ENCODE data around the gene KLHL35.

Gene KLHL35

DNA sequence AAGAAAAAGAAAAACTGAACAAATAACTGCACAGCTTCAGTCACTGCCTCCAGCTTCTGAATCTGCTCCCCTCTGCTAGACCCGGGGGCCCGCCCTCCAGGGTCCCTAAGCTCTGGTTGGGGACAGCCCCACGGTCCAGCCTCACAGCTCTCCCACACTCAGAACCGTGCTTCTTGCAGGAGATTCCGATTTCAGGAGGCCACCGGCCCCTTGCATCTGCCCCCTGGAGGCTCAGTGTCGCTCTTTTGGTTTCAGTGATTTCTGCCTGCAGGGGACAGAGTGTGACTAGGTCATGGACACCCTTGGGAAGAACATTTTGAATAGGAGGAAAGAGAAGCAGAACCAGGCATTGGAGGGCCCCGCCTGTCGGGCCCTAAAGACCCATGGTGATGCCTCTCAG is 56.8 kb downstream of the KLHL35 start:
- H3K4me3 ChIP-seq (ENCODE audit: low read length): no peak overlapping the region
- H3K36me3 ChIP-seq (ENCODE audit: insufficient read depth, low read length): no peaks in the 10 kb centered on the region
- no peaks in the 10 kb centered on the region for H3K9me3 ChIP-seq (ENCODE audit: low read length)
- no peaks in the 10 kb centered on the region for H3K4me1 ChIP-seq (ENCODE audit: insufficient read depth, low read length)
- no peak overlapping the region for H2AFZ ChIP-seq (ENCODE audit: low read depth, low read length)
- peaks cover 2% of the 10 kb centered on the region for H3K27me3 ChIP-seq (ENCODE audit: insufficient read depth, low read length)

DNA sequence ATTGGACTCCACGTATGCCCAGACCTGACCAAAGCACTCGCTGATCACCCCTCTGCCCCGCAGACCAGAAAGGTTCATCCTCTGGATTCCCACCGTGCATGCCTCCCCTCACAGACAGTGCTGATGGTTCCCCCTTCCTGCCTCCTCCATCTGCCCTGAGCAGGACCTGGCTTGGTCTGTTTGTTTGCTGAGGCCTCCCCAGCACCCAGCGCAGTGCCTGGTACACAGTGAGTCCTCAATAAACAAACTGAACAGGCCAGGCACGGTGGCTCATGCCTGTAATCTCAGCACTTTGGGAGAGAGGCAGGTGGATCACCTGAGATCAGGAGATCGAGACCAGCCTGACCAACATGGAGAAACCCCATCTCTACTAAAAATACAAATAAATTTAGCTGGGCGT is 57.4 kb downstream of the KLHL35 start:
- H3K27me3 ChIP-seq (ENCODE audit: insufficient read depth, low read length): peaks cover 2% of the 10 kb centered on the region
- H3K4me3 ChIP-seq (ENCODE audit: low read length): no peak overlapping the region
- H2AFZ ChIP-seq (ENCODE audit: low read depth, low read length): no peak overlapping the region
- H3K4me1 ChIP-seq (ENCODE audit: insufficient read depth, low read length): no peaks in the 10 kb centered on the region
- no peaks in the 10 kb centered on the region for H3K36me3 ChIP-seq (ENCODE audit: insufficient read depth, low read length)
- no peaks in the 10 kb centered on the region for H3K9me3 ChIP-seq (ENCODE audit: low read length)

DNA sequence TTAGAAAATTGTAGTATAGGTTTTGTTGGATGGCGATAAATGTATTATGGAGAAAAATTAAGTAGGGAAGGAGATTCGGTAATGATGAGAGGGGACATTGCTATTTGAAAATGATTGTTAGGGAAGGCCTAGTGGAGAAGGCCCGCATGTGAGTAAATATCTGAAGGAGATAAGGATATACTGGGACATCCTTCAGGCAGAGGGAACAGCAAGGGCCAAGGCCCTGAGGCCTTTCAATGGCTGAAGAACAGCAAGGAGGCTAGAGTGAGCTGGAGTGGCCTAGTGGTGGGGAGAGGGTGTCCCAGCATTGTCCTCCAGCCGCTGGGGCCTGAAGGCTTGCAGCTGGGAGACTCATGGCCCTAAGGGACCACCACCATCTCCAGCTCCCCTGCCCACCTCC is 58.4 kb downstream of the KLHL35 start:
- H3K36me3 ChIP-seq (ENCODE audit: insufficient read depth, low read length): no peaks in the 10 kb centered on the region
- H3K4me1 ChIP-seq (ENCODE audit: insufficient read depth, low read length): no peaks in the 10 kb centered on the region
- no peak overlapping the region for H3K4me3 ChIP-seq (ENCODE audit: low read length)
- no peaks in the 10 kb centered on the region for H3K9me3 ChIP-seq (ENCODE audit: low read length)
- H3K27me3 ChIP-seq (ENCODE audit: insufficient read depth, low read length): no peaks in the 10 kb centered on the region
- no peak overlapping the region for H2AFZ ChIP-seq (ENCODE audit: low read depth, low read length)

DNA sequence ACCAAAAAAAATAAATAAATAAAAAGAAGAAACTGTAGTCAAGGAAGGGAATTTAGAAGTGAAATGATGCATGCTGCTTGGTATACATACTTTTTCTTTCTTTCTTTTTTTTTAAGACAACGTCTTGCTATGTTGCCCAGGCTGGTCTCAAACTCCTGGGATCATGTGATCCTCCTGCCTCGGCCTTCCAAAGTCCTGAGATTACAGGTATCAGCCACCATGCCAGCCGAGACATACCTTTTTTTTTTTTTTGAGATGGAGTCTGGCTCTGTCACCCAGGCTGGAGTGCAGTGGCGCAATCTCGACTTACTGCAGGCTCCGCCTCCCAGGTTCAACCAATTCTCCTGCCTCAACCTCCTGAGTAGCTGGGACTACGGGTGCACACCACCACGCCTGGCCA is 59.8 kb downstream of the KLHL35 start:
- H3K9me3 ChIP-seq (ENCODE audit: low read length): no peaks in the 10 kb centered on the region
- H2AFZ ChIP-seq (ENCODE audit: low read depth, low read length): no peak overlapping the region
- no peaks in the 10 kb centered on the region for H3K4me1 ChIP-seq (ENCODE audit: insufficient read depth, low read length)
- H3K4me3 ChIP-seq (ENCODE audit: low read length): no peak overlapping the region
- H3K36me3 ChIP-seq (ENCODE audit: insufficient read depth, low read length): no peaks in the 10 kb centered on the region
- H3K27me3 ChIP-seq (ENCODE audit: insufficient read depth, low read length): no peaks in the 10 kb centered on the region

All from neuron (in vitro differentiated cells).